ENCODE measurements around the gene CHCHD6. TPM values are rescaled to one million over a fixed set of nuclear protein-coding genes. Genes with fewer than 3 reads are reported as not detected.
A peak's percentile ranks its signal among the peaks of the same experiment; 100 is the strongest.
"Not testable (repeated sequence)": the region's sequence is repeated elsewhere in the genome, so short reads cannot be mapped to it uniquely, and the experiment has no call there.

Gene CHCHD6
- total RNA-seq, 4 donors from 2014 or later, result 2.4 to 44.6 (median 5.1) TPM

DNA sequence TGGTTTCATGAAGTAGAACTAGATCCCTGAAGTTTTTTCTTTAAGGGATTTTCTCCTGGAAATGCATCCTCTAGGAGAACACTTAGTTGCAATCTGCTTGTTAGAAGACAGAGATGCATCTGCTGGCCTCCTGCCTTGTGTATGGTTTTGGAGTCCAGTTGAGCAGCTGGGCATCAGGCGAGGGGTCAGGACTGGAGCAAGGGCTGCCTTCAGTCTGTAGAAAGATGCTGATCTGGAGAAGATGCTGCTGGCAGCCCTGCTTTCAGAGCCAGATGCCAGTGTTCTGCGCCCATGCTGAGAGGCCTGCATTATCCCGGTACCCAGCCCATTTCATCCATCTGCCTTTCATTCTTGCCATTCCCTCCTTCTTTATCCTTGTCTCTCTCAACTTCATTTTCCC lies 77.4 kb downstream of the CHCHD6 start:
- Histone ChIP-seq H3K4me1 (no peaks in the 10 kb centered on the region), H3K27ac (no peak overlapping the region), H3K4me3 (no peak overlapping the region), H3K9me3 (no peaks in the 10 kb centered on the region), H3K27me3 (no peaks in the 10 kb centered on the region), H3K36me3 (no peaks in the 10 kb centered on the region)
- no peak for DNase-seq
- TF ChIP-seq POLR2A (IDR thresholded peaks at IDR 0.05), result no peak
- TF ChIP-seq, protein P1, sequence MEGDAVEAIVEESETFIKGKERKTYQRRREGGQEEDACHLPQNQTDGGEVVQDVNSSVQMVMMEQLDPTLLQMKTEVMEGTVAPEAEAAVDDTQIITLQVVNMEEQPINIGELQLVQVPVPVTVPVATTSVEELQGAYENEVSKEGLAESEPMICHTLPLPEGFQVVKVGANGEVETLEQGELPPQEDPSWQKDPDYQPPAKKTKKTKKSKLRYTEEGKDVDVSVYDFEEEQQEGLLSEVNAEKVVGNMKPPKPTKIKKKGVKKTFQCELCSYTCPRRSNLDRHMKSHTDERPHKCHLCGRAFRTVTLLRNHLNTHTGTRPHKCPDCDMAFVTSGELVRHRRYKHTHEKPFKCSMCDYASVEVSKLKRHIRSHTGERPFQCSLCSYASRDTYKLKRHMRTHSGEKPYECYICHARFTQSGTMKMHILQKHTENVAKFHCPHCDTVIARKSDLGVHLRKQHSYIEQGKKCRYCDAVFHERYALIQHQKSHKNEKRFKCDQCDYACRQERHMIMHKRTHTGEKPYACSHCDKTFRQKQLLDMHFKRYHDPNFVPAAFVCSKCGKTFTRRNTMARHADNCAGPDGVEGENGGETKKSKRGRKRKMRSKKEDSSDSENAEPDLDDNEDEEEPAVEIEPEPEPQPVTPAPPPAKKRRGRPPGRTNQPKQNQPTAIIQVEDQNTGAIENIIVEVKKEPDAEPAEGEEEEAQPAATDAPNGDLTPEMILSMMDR (IDR thresholded peaks at IDR 0.05), result no peak

DNA sequence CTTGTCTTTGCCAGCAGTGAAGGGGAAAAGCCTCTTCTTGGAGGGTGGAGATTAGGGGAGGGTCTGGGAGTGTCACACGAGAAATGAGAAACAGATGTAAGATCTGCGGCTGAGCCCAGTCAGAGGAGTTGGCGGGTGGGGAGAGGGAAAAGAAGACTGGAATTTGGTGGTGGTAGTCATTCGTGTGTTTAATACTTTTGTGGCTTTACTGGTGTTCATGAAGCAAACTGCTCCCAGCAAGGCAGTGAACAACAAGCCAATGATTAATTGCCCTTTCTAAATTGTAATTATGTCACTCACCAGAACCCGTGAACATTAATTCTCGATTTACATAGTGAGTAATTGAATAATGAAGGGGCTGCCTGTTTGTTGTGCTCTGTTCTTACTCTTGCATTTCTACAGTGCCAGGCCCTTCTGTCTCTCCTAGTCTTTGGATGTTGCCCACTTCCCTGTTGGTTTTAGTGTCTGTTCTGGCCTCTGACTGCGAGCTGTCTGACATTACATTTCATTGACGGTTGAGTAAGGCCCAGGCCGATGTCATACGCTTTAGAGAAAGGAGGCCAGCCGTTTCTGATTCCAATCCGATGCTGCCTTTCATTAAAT lies 78.0 kb downstream of the CHCHD6 start:
- H3K27me3 ChIP-seq, result no peaks in the 10 kb centered on the region
- no peak overlapping the region for H3K27ac ChIP-seq
- no peak overlapping the region for H3K4me3 ChIP-seq
- H3K36me3 ChIP-seq, result no peaks in the 10 kb centered on the region
- no peak for DNase-seq
- TF ChIP-seq, protein P1 (IDR thresholded peaks at IDR 0.05), result no peak
- TF ChIP-seq POLR2A (IDR thresholded peaks at IDR 0.05), result no peak
- no peaks in the 10 kb centered on the region for H3K9me3 ChIP-seq
- H3K4me1 ChIP-seq, result no peaks in the 10 kb centered on the region

DNA sequence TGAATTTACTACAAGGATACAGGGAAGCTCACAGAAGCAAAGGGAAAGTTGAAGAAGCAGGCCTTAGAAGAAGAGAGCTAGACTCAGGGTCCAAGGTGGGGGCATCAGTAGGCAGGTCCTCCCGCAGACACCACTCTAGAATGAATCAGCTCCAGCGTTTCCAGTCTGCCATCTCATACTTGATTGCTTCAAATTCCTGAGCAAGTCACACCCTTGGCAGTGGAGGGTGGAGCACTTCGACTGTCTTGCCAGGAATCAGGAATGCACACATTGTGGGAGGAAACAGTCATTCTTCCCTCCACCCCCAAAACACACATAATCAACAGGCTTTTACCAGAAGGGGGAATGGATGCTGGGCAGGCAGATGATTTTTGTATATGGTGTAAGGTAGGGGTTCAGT lies 78.5 kb downstream of the CHCHD6 start:
- Histone ChIP-seq H3K4me3 (no peak overlapping the region), H3K4me1 (no peaks in the 10 kb centered on the region), H3K27me3 (no peaks in the 10 kb centered on the region), H3K27ac (no peak overlapping the region), H3K36me3 (no peaks in the 10 kb centered on the region), H3K9me3 (no peaks in the 10 kb centered on the region)
- TF ChIP-seq POLR2A (IDR thresholded peaks at IDR 0.05), result no peak
- TF ChIP-seq, protein P1 (IDR thresholded peaks at IDR 0.05), result no peak
- DNase-seq, result peak in 1 of 3 donors; percentile 53

DNA sequence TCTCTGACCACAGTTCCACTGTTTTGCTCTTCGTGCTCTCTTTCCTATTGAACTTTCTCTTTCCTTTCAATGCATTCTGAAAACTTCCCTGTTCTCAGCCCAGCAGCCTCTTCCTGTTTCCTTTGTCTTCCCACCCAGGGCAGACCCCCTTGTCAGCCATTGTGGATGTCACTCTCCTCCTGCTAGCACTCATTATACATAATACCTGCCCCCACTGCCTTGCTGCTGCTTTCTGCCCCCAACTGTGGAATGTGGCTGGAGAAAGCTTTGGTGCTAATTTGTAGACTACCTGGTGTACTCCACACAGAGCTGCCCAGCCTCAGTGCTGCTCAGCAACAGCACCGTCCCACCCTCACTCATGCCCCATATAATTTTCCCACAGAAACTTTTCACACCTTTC lies 80.2 kb downstream of the CHCHD6 start:
- no peak for DNase-seq
- Histone ChIP-seq H3K4me3 (no peak overlapping the region), H3K9me3 (no peaks in the 10 kb centered on the region), H3K36me3 (no peaks in the 10 kb centered on the region), H3K4me1 (no peaks in the 10 kb centered on the region), H3K27ac (no peak overlapping the region), H3K27me3 (no peaks in the 10 kb centered on the region)
- TF ChIP-seq, protein P1 (IDR thresholded peaks at IDR 0.05), result no peak
- TF ChIP-seq POLR2A (IDR thresholded peaks at IDR 0.05), result no peak

DNA sequence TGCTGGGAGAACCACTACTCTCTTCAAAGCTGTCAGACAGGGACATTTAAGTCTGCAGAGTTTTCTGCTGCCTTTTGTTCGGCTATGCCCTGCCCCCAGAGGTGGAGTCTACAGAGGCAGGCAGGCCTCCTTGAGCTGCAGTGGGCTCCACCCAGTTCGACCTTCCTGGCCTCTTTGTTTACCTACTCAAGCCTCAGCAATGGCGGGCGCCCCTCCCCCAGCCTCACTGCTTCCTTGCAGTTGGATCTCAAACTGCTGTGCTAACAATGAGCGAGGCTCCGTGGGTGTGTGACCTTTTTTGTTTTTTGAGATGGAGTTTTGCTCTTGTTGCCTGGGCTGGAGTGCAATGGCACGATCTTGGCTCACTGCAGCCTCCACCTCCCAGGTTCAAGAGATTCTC lies 87.3 kb downstream of the CHCHD6 start:
- H3K4me1 ChIP-seq, H3K27me3 ChIP-seq, H3K4me3 ChIP-seq, H3K36me3 ChIP-seq, DNase-seq, H3K9me3 ChIP-seq, H3K27ac ChIP-seq: not testable (repeated sequence)

DNA sequence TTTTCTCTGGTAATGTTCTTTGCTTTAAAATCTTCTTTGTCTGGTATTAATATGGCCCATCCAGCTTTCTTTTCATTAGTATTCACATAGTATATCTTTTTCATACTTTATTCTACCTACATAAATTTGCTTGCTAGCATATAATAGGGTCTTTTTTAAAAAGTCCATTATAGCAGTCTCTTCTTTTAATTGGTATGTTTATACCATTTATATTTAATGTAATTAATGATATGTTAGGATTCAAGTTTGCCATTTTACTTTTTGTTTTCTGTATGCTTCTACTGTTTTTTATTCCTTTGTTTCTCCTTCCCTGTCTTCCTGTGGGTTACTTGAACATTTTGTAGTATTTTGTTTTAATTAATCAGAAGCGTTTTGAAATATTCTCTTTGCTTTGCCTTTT lies 89.0 kb downstream of the CHCHD6 start:
- TF ChIP-seq, protein P1 (IDR thresholded peaks at IDR 0.05), result no peak
- no peak for TF ChIP-seq POLR2A (IDR thresholded peaks at IDR 0.05)
- no peak for DNase-seq
- H3K27ac ChIP-seq, result no peak overlapping the region
- H3K36me3 ChIP-seq, result no peaks in the 10 kb centered on the region
- H3K27me3 ChIP-seq, result no peaks in the 10 kb centered on the region
- H3K4me1 ChIP-seq, result no peaks in the 10 kb centered on the region
- H3K4me3 ChIP-seq, result no peak overlapping the region
- no peaks in the 10 kb centered on the region for H3K9me3 ChIP-seq
